ENCODE data around the gene COL1A1. TPM values are rescaled to one million over a fixed set of nuclear protein-coding genes. Genes with fewer than 3 reads are reported as not detected.

COL1A1 gene
- polyA plus RNA-seq, 1 donor (not counting 4 experiments of a cell fraction or from before 2014, with no cell fraction given), result 0.55 TPM

DNA sequence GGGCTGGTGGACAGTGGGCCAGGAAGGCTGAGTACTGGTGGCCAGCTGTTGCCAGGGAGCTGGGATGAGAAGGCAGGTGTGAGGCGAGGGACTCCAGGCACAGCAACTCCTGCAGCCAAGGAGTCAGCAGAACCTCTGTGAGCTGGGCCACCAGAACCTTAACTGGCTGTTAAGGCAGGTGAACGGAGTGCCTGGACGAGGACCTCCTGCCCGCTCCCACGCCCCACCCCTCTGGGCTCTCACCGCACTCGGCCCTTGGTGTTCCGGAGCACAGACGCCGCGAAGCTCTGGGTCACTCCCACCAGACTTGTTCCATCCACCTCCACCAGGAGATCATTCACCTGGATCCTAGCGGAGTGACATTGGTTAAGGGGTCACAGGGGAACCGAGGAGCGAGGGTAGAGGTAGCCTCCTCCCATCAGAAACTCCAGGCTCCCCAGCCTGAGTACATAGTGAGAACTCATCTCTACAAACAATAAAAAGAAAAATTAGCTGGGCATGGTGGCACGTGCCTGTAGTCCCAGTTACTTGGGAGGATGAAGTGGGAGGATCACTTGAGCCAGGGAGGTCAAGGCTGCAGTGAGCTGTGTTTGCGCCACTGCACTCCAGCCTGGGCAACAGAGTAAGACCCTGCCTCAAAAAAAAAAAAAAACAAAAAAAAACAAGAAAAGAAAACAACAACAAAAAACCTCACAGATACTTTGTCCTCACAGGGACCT is 60.2 kb downstream of the COL1A1 start:
- H3K9ac ChIP-seq (ENCODE audit: control insufficient read depth, extremely low read depth, insufficient read depth, low read length), result no peak overlapping the region
- peaks cover 62 to 77% of the 10 kb centered on the region in 2 experiments for H3K36me3 ChIP-seq (ENCODE audit: control insufficient read depth in 2 of 2, extremely low read depth in 1 of 2, insufficient read depth in 2 of 2, low read length in 2 of 2)
- H3K9me1 ChIP-seq (ENCODE audit: control insufficient read depth, extremely low read depth, insufficient read depth, low read length), result peaks cover 4% of the 10 kb centered on the region
- H3K27ac ChIP-seq (ENCODE audit: control insufficient read depth, insufficient read depth, low read length), result no peak overlapping the region
- H2AFZ ChIP-seq (ENCODE audit: control insufficient read depth, low read length), result no peak overlapping the region
- DNase-seq (ENCODE audit: low read depth, low spot score) (no peak), FAIRE-seq (no peak)
- no peak overlapping the region for H3K4me3 ChIP-seq (ENCODE audit: control insufficient read depth in 2 of 3, extremely low read depth in 1 of 3, insufficient read depth in 2 of 3, low read depth in 1 of 3, low read length in 3 of 3)
- H4K20me1 ChIP-seq (ENCODE audit: control insufficient read depth, extremely low read depth, insufficient read depth, low read length), result peaks cover 13% of the 10 kb centered on the region
- TF ChIP-seq, protein P1, sequence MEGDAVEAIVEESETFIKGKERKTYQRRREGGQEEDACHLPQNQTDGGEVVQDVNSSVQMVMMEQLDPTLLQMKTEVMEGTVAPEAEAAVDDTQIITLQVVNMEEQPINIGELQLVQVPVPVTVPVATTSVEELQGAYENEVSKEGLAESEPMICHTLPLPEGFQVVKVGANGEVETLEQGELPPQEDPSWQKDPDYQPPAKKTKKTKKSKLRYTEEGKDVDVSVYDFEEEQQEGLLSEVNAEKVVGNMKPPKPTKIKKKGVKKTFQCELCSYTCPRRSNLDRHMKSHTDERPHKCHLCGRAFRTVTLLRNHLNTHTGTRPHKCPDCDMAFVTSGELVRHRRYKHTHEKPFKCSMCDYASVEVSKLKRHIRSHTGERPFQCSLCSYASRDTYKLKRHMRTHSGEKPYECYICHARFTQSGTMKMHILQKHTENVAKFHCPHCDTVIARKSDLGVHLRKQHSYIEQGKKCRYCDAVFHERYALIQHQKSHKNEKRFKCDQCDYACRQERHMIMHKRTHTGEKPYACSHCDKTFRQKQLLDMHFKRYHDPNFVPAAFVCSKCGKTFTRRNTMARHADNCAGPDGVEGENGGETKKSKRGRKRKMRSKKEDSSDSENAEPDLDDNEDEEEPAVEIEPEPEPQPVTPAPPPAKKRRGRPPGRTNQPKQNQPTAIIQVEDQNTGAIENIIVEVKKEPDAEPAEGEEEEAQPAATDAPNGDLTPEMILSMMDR (optimal IDR thresholded peaks at IDR 0.05 in 1 of 3, IDR thresholded peaks at IDR 0.05 in 1 of 3, conservative IDR thresholded peaks at IDR 0.05 in 1 of 3; ENCODE audit: extremely low read depth in 1 of 3, insufficient read depth in 2 of 3, low read length in 3 of 3), result no peak
- TF ChIP-seq EZH2 (IDR thresholded peaks at IDR 0.05; ENCODE audit: low read length), result no peak
- dilution Hi-C loops (cut with MboI; ENCODE audit: extremely low pct_ligation_motif_present, low sequenced_read_pairs), result no loop called here
- no peaks in the 10 kb centered on the region for H3K4me1 ChIP-seq (ENCODE audit: control insufficient read depth, extremely low read depth, insufficient read depth, low read length)
- no peaks in the 10 kb centered on the region for H3K27me3 ChIP-seq (ENCODE audit: control insufficient read depth, extremely low read depth, insufficient read depth, low read length)
- peaks cover 23% of the 10 kb centered on the region for H3K79me2 ChIP-seq (ENCODE audit: control insufficient read depth, insufficient read depth, low read length)
- H3K4me2 ChIP-seq (ENCODE audit: control insufficient read depth, extremely low read depth, insufficient read depth, low read depth, low read length), result no peak overlapping the region
- no peaks in the 10 kb centered on the region for H3K9me3 ChIP-seq (ENCODE audit: control insufficient read depth, low read depth, low read length)

DNA sequence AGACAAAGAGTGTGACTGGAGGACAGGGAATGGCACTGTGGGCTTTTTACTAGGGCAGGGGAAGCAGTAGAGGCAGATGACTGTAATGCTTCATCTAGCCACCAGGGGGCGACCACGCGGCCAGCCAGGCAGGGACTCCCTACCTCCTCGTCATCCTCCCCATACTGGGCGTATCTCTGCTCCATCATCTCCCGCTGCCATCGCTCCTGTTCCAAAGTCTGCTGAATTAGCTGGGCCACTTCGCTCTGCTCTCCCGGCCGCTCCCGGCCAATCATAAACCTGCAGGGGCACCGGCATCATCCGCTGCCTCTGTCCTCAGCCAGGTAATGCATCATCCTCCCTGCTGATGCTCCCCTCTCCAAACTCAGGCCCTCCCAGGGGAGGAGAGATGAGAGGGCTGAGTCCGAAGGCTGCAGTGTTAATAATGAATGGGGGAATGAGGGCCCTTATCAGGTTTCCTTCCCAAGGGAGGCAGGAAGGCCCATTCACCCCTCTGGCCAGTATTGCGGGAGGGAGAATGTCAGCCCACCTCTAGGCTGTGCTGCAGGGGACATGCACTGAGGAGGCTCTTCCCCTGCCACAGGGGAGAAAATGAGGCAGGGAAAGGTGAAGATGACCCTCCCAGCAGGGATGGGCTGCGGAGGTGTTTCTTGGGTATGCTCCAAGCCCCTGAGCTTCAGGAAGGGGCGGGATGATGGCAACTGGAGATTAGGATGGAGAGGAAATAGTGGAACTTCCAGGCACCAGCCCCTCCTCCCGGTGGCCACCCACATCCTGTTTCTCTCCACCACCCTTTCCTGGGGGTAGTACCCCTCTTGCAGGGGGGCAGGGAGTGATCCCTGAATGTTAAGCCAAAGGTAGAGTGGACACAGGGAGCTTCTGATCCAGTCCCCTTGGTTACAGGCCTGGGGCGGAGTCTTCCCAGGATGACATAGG is 61.2 kb downstream of the COL1A1 start:
- no peak for TF ChIP-seq EZH2 (IDR thresholded peaks at IDR 0.05; ENCODE audit: low read length)
- TF ChIP-seq, protein P1 (optimal IDR thresholded peaks at IDR 0.05 in 1 of 3, IDR thresholded peaks at IDR 0.05 in 1 of 3, conservative IDR thresholded peaks at IDR 0.05 in 1 of 3; ENCODE audit: extremely low read depth in 1 of 3, insufficient read depth in 2 of 3, low read length in 3 of 3), result peak; percentile 90 to 99 (median 97)
- Histone ChIP-seq H3K27ac (ENCODE audit: control insufficient read depth, insufficient read depth, low read length) (no peak overlapping the region), H4K20me1 (ENCODE audit: control insufficient read depth, extremely low read depth, insufficient read depth, low read length) (peaks cover 13% of the 10 kb centered on the region), H3K4me3 (ENCODE audit: control insufficient read depth in 2 of 3, extremely low read depth in 1 of 3, insufficient read depth in 2 of 3, low read depth in 1 of 3, low read length in 3 of 3) (no peak overlapping the region), H3K9me3 (ENCODE audit: control insufficient read depth, low read depth, low read length) (no peaks in the 10 kb centered on the region), H3K27me3 (ENCODE audit: control insufficient read depth, extremely low read depth, insufficient read depth, low read length) (no peaks in the 10 kb centered on the region), H3K79me2 (ENCODE audit: control insufficient read depth, insufficient read depth, low read length) (peaks cover 15% of the 10 kb centered on the region), H3K9me1 (ENCODE audit: control insufficient read depth, extremely low read depth, insufficient read depth, low read length) (peaks cover 2% of the 10 kb centered on the region), H3K9ac (ENCODE audit: control insufficient read depth, extremely low read depth, insufficient read depth, low read length) (no peak overlapping the region), H3K4me2 (ENCODE audit: control insufficient read depth, extremely low read depth, insufficient read depth, low read depth, low read length) (no peak overlapping the region), H3K4me1 (ENCODE audit: control insufficient read depth, extremely low read depth, insufficient read depth, low read length) (no peaks in the 10 kb centered on the region), H3K36me3 (ENCODE audit: control insufficient read depth in 2 of 2, extremely low read depth in 1 of 2, insufficient read depth in 2 of 2, low read length in 2 of 2) (peaks cover 63 to 71% of the 10 kb centered on the region in 2 experiments), H2AFZ (ENCODE audit: control insufficient read depth, low read length) (no peak overlapping the region)
- FAIRE-seq (peak; percentile 95), DNase-seq (ENCODE audit: low read depth, low spot score) (no peak)
- dilution Hi-C loops (cut with MboI; ENCODE audit: extremely low pct_ligation_motif_present, low sequenced_read_pairs), result no loop called here

All from keratinocyte (primary cell).